ENCODE data around the gene PRRX2. TPM values are rescaled to one million over a fixed set of nuclear protein-coding genes. Genes with fewer than 3 reads are reported as not detected.
A peak's percentile ranks its signal among the peaks of the same experiment; 100 is the strongest.

PRRX2 gene
- total and polyA plus RNA-seq, 9 of the 15 experiments (the other 6 are each of a cell fraction or from before 2014, with no cell fraction given): 0.21 TPM; not detected in 8

- no peak for TF ChIP-seq STAT5A (IDR thresholded peaks at IDR 0.05; ENCODE audit: borderline replicate concordance, low read length)
- no peak for TF ChIP-seq TFAM (CRISPR knock-in tag; conservative IDR thresholded peaks at IDR 0.05)
- TF ChIP-seq PRPF4 (IDR thresholded peaks at IDR 0.05; ENCODE audit: insufficient read depth, low read depth, low read length, poor library complexity, severe bottlenecking): no peak
- TF ChIP-seq STAT5B (CRISPR knock-in tag; IDR thresholded peaks at IDR 0.05): no peak
- TF ChIP-seq KLF1 (tag; IDR thresholded peaks at IDR 0.05): no peak
- no peak for TF ChIP-seq HDGF (IDR thresholded peaks at IDR 0.05)
- TF ChIP-seq ZBTB2 (IDR thresholded peaks at IDR 0.05): no peak
- TF ChIP-seq PTTG1 (tag; IDR thresholded peaks at IDR 0.05; ENCODE audit: low read depth): no peak
These were observed at the start of gene PRRX2 (continued) for GRCh38 chr9:129665389-129665775.

GRCh38 chr9:129617167-129617566 is 48.3 kb upstream of the PRRX2 start:
- Histone ChIP-seq H3K4me3 (no peak overlapping the region), H3K9ac (ENCODE audit: insufficient read depth in 1 of 2, low read depth in 2 of 2, low read length in 2 of 2) (no peak overlapping the region), H3K4me2 (ENCODE audit: insufficient read depth, low read length) (no peak overlapping the region), H2AFZ (ENCODE audit: low read depth, low read length) (no peak overlapping the region), H4K20me1 (replicated peaks; ENCODE audit: control insufficient read depth, insufficient read depth, low read length) (0 out of 2 replicates have a peak, but pooled peaks cover 1% of the 10 kb centered on the region), H3K9me3 (replicated peaks; ENCODE audit: control insufficient read depth, insufficient read depth, low read depth, low read length) (no peaks in the 10 kb centered on the region), H3K27me3 (ENCODE audit: control insufficient read depth in 2 of 2, insufficient read depth in 2 of 2, low read length in 2 of 2) (peaks cover 7 to 49% of the 10 kb centered on the region in 2 experiments; a peak in 4 of 5 replicates), H3K79me2 (ENCODE audit: control insufficient read depth, insufficient read depth, low read length) (no peaks in the 10 kb centered on the region), H3K4me1 (replicated peaks in 1 of 2; ENCODE audit: control insufficient read depth in 2 of 2, insufficient read depth in 2 of 2, low read length in 2 of 2) (peaks cover 0 to 32% of the 10 kb centered on the region in 2 experiments; a peak in 4 of 5 replicates), H3K36me3 (ENCODE audit: control insufficient read depth, insufficient read depth, low read length) (no peaks in the 10 kb centered on the region), H3K9me1 (ENCODE audit: control insufficient read depth, insufficient read depth, low read length) (no peaks in the 10 kb centered on the region), H3K27ac (ENCODE audit: extremely low read depth, low read depth, low read length) (no peak overlapping the region)
- WGBS (ENCODE audit: insufficient coverage, low coverage, missing lambda C conversion rate): 0% methylated on average over 1 of the region's 1 CpG
- ChIA-PET CTCF (ENCODE audit: low intra/inter-chr PET ratio) (interaction anchor here (1.1 kb wide), 1 partner anchor 478 kb away, joined by 5 read pairs; no protein-coding TSS in a partner anchor), POLR2A (interaction anchor here (1.0 kb wide), 1 partner anchor 489 kb away, joined by 5 read pairs; no protein-coding TSS in a partner anchor)
- ATAC-seq: peak; percentile 56
- in situ Hi-C loops (cut with MboI) (loop anchor here (5.0 to 25.0 kb wide), 2 partner anchors 280 to 485 kb away; no protein-coding TSS in a partner anchor), intact Hi-C loops (cut with micrococcal nuclease) (no loop called here)
- no peak for FAIRE-seq
- BruUV-seq (replicated peaks): no TSS peak
- DNase-seq (ENCODE audit: extremely low read depth in 1 of 4, low spot score in 3 of 4): peak in 1 of 4 experiments; percentile 39
- TF ChIP-seq RCOR1 (IDR thresholded peaks at IDR 0.05; ENCODE audit: borderline replicate concordance in 1 of 2, low read depth in 2 of 2, low read length in 2 of 2) (peak in 1 of 2 experiments; percentile 90; a peak in 2 of 4 replicates), CHAMP1 (IDR thresholded peaks at IDR 0.05) (no peak), TGIF2 (CRISPR knock-in tag; IDR thresholded peaks at IDR 0.05) (no peak), ZZZ3 (IDR thresholded peaks at IDR 0.05) (no peak), ZFPM2 (CRISPR knock-in tag; IDR thresholded peaks at IDR 0.05) (no peak), CREB3 (tag; conservative IDR thresholded peaks at IDR 0.05; ENCODE audit: low read depth) (no peak)

Measured in K562 (cell line).